Measurements from ENCODE around the gene ZNF70. TPM values are rescaled to one million over a fixed set of nuclear protein-coding genes. Genes with fewer than 3 reads are reported as not detected.

ZNF70 gene
- total RNA-seq, 1 experiment from 2014 or later, result 1.4 TPM

DNA sequence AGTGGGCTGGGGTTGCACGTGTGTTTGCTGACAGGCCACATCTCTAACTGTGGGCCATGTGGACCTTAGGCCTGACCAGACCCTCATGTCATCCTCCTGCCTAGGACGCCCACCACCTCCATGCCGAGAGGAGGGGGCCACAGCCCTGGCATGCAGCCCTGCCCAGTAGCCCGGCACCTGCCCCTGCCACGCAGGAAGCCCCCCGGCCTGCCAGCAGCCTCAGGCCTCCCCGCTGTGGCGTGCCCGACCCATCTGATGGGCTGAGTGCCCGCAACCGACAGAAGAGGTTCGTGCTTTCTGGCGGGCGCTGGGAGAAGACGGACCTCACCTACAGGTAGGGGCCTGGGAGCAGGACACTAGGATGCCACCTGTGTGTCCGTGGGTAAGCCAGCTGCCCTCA is 28.2 kb upstream of the ZNF70 start:
- DNase-seq (ENCODE audit: low spot score), result no peak

DNA sequence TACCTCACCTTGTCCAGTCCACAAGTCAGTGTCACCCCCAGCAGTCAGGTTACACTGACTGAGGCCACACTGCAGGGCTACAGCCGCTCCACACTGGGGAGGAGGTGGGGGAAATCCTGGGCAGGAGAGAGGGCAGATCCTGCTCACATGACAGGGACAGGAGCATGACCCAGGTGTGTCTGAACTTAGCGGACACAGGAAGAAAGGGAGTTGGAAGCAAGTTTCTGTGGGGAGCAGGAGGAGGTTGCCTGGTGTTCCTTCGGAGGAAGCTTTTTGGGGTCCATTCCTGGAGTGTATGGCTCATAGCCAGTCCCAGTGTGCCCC is 27.6 kb upstream of the ZNF70 start:
- DNase-seq (ENCODE audit: low spot score), result no peak

DNA sequence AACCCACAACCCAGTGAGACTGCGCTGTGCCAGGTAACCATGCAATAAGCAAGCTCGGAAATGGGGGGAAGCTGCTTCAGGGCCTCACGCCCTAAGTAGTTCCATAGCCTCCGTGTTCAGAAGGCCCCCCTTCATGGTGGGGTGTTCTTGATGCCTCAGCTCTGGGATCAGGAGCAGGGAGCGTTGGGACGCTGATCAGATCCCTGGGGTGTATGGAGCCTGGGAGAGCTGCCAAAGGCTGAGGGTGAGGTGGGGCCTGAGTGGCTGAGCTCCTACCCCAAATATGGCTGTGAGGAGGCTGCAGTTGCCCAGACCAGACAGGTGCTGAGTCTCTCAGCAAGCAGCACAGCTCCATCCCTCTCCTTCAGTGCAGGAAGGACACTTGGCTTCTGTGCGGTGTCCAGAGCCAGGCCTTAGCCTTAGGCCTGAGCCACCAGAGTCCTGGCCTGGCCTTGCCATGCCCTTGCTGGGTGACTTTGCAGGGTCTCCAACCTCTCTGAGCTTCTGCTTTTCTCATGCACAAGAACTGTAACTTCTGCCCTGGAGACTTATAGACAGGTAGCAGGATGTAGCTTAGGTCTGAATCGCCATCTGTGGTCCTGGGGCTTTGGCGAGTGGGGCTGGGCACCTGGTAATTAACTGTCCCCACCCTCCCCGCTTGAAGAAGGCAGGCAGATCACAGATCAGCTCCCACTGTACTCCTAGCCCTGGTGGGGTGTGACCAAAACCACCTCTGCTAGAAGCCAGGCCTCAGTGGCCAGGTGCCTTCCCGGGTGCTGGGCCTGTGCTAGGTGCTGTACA is 27.1 kb upstream of the ZNF70 start:
- no peak for DNase-seq (ENCODE audit: low spot score)

DNA sequence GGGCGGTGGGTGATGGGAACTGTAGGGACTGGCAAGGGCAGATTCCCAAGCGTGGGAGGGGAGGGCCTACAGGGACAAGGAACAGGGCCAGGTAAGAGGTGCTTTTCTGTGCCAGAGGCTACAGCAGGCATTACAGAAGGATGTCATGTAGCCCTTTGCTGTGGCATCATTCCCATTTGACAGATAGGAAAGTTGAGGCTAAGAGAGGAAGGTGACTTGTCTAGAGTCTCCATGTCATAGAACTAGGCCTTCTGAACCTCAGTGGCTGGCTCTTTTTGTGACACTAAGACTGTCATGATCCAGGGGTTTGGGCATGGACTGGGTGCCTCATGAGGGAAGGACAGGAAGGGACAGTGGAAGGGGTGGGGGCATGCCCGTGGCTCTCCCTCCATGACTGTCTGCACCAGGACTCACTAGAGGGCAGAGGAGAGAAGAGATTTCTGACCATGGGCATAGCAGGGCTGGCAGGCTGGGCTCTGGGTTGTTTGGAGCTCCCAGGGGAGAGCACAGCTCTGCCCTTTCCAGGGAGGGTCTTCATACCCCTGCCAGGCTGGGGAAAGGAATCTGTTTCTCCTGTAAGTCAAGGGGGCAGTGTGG is 25.0 kb upstream of the ZNF70 start:
- no peak for DNase-seq (ENCODE audit: low spot score)

DNA sequence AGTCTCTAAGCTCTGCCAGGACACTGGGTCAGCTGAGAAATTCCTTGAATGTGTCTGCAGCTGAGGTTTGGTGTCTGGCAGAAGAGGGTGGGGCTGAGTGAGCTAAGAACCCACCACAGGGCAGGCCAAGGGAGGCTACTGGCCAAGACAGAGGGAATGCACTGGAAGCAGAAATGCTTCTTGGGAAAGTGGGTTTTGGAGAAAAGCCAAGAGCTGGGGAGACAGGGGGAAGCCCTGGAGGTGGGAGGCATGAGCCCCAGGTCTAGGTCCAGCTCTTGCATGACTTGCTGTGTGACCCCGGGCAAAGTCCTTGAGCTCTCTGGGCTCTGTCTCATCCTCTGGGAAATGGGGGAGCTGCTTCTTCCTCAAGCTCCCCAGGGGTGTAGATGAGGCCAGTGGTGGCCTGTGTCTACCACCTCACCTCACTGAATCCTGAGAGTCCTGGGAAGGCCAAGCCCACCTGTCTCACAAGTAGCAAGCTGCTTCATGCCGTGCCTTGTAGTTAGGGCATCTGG is 24.1 kb upstream of the ZNF70 start:
- DNase-seq (ENCODE audit: low spot score), result peak; percentile 27

DNA sequence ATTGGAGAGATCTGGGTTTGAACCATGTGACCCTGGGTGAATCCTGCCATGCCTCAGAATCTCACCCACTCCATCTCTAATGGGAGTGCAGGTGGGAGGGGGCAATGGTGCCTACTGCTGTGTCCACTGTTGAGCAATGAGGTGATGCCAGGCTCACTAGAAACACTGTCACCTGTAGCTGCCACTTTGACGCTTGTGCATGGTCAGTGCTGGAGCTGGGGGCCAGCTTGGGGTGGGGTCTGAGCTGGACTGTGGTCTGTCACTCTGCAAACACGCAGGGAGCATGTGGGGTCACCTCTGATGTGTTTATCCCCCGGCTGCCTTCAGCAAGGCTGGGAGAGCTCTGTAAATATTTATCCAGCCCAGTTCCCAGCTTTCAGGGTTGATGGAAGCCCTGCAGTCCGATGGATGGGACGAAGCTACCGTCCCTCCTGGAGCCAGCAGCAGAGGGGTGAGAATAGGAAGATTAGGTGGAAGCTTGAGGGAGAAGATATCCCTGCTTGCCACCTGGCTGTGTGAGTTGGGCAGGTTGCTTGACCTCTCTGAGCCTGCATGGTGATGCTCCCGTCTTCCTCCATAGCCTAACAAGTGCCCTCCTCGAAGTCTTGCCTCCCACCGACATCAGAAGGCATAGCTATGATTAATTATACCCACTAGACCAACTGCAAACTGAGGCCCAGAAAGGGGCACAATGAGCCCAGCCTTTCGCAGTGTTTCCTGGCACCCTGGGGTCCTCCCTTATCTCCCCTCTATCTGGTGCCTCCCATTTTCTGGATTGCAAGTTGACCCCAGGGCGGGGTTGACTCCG is 23.4 kb upstream of the ZNF70 start:
- no peak for DNase-seq (ENCODE audit: low spot score)

DNA sequence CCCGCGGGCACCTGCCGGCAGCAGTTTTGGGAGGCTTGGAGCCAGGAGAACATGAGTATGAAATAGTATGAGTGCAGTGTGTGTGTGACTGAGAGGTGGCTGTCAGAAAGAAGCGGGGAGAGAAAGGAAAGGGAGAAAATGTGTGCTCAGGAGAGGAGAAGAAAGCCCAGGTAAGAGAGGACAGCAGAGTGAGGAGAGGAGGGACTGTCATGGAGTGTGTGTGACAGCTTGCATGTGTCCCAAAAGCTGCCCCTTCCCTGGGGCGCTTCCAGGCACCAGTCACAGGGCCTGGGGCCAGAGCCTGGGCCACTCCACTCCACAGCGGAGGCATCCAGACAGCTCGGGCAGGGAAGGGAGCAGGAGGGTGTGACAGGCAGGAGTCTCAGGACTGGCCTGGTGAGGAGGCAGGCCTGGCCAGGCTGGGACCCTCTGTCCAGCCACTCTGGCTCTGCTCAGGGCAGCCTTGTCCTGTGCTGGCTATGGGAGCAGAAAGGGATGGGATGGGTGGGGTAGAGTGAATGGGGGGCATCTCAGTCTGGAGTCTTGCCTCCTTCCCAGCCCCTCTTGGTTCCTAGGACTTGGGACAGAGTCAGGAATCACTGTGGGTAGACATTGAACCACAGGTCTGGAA is 22.7 kb upstream of the ZNF70 start:
- no peak for DNase-seq (ENCODE audit: low spot score)

DNA sequence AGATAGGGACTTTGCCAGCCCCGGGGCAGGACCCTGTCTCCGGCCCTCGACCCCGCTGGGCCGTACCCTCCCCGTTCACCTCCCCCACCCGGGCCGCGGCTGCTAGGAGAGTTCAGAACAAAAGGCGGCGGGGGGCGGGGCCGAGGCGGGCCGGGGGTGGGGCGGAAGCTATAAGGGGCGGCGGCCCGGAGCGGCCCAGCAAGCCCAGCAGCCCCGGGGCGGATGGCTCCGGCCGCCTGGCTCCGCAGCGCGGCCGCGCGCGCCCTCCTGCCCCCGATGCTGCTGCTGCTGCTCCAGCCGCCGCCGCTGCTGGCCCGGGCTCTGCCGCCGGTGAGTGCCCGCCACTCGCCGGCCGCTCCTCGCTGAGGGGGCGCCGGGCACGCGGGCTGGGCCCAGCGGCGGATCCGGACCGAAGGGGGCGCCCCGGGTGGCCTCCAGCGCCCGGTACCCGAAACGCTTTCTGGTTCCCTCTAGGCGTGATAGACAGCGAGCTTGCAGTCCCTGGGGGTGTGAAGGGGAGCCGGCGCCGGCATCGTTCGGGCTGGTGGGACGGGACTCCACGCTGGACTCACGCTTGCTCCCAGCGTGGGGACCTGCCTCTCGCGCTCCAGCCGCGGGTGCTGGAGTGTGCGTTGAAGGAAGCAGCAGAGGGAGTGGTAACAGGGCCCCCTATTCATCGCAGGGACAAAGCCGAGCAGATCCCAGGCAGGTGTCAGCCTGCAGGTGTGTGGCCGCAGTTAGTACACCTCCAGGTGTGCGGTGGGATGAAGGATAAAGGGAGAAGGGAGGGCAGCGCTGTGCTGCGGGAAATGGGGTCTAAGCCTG is 21.9 kb upstream of the ZNF70 start, which contains the start of gene MMP11:
Gene MMP11 (plus strand): TSS at position 201 of the 825 bp plus-strand sequence. CDS start 22 bp downstream, at position 223.
- no peak for DNase-seq (ENCODE audit: low spot score)

DNA sequence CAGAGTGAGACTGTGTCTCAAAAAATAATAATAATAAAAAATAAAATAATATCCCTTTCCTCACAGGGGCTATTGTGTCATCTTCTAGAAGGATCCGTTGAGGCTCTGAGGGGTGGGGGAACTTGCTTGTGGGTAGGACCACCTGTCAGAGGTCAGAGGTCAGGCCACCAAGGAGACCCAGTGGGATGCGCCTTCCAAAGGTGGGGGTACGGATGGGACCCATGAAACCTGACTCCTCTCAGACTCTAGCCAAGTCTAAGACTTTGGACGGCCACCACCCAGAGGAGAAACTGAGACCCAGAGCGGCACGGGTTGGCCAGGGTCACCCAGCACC is 21.4 kb upstream of the ZNF70 start:
- no peak for DNase-seq (ENCODE audit: low spot score)

DNA sequence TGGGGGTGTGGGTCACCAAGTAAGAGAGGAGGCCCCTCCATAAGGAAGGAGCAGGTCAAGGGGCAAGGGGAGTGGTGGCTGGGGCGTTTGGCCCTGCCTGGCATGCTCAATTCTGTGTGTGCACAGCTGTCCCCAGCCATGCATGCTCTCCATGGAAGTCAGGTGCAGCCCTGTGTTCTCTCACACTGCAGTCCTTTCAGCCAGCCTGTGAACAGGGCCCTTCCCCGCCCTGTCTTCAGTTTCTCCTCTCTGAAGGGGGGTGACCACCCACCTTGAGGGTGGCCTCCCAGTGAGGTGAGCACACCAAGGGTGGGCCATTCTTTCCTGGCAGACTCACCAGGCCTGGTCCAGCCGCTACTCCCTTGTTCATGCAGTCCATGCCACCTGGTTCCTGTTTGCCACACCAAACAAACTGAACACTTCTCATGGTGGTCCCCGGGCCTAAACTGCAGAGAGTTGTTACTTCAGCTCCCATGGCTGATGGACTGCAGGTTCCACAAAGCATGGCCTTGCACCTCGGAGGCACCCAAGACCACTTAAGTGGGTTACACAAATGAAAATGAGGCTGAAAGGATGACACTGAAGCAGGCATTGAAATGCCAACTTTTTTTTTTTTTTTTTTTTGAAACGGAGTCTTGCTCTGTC is 18.5 kb upstream of the ZNF70 start:
- no peak for DNase-seq (ENCODE audit: low spot score)

DNA sequence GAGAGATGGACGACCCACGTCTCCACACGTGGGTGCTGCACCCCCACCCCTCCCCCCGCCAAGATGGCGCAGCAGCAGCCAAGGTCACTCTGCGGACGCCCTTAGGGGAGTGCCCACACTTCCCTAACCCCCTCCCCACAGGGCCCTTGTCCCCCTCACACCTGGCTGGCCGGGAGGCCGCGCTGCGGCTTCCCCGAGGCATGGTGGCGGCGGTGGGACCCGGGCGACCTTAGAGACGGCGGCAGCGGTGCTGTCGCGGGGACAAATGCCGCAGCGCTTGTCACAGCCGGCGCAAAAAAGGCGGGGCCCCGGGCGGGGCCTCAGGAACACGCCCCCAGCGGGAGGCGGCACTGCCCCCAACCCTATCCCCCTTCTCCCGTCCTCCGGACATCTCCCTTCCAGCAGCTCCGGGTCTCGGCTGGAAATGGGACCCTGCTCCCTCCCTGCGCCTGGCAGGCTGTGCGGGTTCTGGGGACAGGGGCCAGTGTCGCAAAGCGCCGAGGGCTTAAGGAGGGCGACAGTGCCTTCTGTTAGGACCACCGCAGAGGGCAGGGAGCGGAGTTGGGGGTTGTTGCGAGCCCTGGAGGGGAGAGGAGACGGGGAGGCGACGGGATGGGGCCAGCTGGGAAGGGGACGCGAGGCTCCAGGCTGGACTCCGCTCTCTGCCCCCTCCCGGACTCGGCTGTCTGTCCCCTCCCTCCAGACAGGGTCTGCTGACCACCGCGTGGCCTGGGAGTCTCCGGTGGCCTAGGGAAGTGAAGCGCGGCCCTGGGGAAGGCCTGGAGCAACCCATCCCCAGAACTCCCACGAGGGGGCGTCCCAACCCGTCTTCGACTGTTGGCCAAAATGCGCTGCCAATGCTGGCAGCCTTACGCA is 17.0 kb upstream of the ZNF70 start, which contains the start of gene CHCHD10:
Gene CHCHD10 (minus strand): TSS at position 300 of the 876 bp plus-strand sequence. CDS start 98 bp downstream, at position 202.
- DNase-seq (ENCODE audit: low spot score), result peak; percentile 45

DNA sequence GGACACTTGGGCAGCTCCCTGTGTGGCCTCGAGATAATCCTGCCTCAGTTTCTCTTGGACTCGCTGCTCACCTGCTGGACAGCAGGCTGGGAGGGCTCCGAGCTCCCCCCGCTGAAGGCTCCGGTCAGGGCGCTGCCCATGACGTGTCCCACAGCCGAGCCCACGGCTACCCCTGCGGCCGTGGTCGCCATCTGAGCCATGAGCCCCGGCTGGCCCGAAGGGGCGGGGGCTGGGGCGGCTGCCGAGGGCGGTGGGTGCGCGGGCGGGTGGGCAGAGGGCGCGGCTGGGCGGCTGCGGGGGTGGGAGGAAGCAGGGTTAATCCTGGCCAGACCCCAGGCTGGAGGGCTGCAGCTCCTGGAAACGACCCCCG is 16.4 kb upstream of the ZNF70 start:
- no peak for DNase-seq (ENCODE audit: low spot score)

DNA sequence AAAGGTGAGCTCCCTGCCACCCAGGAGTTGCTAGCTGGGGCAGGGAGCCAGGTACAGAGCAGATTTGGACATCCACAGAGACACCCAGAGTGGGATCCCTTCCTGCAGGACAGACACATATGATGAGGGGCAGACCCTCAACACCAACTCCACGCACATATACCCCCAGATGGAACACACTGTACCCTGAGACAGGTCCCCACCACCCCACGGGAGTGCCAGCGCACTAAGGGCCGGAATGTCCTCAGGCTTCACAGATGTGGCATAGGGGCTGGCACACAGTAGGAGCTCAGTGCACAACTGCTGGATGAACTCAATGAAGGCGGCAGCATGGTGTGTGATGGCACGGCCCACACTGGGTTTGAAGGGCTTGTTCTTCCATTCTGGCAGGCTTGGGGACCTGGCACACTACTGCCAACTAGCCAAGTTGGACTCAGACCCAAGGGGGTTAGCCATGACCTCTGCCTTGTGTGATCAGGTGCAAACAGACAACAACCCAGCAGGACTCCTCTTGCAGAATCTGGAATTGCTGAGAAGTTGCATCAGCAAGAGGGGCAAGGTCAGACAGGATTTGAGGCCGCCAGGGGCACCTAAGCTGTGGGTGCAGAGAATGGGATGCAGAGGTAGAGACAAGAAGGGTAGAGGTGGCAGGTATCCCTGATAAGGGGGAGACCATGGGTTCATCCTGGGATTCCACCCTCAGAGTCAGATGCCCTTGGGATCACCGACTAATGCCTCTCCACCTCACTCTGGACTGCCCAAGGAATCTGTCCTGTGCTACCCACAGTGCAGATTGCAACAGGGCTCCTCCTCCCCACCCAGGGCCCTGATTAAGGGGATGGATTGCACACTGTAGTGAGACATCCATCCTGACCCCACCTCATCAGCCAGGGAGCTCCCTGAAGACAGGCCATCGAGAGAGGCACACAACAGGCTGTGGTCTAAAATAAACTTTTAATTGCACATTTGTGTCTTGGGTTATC is 14.3 kb upstream of the ZNF70 start:
- DNase-seq (ENCODE audit: low spot score), result no peak

DNA sequence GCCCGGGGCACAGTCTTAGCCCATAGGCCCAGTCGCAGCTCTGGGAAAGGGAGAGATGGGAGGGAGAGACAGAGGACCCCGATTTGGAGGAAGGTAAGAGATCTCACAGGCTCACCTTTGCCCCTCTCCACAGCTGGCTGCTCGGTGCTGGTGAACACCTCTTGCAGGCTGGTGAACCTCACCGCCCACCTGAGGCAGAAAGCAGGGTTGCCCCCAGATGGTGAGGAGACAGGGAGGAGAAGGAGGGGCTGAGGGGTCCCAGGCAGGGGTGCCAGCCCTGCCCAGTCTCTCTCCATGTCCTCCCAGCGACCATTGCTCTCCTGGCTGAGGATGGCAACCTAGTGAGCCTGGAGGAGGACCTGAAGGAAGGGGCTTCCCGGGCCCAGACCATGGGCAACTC is 13.0 kb upstream of the ZNF70 start:
- no peak for DNase-seq (ENCODE audit: low spot score)

DNA sequence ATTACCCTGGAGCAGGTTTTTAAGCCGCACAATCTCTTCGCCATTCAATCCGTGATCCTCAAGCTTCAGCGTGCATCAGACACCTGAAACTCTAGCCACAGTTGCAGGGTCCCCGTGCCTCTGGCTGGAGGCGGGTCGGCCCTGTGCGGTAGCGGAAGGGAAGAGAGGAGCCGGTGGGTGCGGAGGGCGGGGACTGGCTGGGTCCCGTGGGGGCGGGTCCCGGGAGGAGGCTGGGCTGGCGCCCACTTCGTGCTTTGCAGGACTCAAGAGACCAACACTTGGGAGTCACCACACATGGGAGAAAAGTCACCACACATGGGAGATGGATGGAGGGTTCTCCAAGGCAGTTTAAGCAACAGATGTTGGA is 12.7 kb upstream of the ZNF70 start:
- no peak for DNase-seq (ENCODE audit: low spot score)

DNA sequence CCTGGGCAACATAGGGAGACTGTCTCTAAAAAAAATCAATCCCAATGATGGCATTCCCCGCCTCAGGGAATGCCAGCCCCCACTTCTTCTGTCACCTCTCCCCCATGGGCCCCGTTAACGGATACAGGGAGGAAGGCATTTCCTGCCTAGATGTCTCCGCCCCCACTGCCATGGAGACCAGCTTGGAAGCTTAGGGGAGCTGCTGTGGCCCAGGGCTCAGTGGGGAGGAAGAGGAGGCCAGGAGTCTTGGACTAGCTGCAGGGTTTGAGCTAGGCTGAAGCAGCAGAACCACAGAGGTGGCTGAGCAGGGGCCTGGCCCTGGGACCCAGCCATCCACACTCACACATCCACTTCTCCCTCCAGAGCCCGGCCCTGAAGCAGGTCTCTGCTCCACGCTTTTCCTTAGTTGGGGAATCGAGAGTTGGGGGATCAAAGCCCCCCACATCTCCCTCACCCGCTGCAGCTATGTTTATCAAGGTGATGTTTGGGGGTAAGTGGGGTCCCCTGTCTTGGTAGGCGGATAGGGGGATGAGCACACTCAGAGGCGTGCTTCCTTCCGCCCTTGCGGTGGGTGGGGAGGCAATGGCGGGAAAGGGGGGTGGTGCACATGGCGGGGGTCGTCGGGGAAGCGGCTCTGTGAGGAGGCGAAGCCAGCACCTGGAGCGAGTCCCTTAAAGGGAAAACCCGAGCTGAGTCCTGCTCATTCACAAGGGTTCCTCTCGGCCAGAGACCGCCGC is 12.1 kb upstream of the ZNF70 start, which contains the start of gene C22orf15:
Gene C22orf15 (plus strand): TSS at position 149 of the 737 bp plus-strand sequence. CDS start 317 bp downstream, at position 466.
- peak; percentile 24 for DNase-seq (ENCODE audit: low spot score)

DNA sequence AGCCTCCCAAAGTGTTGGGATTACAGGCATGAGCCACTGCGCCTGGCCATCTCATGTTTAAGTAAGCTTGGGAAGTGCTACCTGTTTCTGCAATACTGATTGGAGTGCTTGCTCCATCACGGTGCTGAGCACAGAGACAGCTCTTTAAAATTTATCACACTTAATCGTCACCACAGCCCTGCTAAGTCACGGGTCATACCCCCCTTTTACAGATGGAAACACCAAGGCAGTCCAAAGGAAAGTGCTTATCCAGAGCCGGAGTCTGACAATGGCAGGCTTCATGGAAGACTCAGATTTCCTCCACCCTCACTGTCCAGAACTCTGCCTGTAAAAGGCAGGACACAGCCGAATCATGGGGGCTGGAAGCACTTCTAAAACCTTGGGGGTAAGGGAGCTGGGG is 9.1 kb upstream of the ZNF70 start:
- DNase-seq (ENCODE audit: low spot score), result no peak

DNA sequence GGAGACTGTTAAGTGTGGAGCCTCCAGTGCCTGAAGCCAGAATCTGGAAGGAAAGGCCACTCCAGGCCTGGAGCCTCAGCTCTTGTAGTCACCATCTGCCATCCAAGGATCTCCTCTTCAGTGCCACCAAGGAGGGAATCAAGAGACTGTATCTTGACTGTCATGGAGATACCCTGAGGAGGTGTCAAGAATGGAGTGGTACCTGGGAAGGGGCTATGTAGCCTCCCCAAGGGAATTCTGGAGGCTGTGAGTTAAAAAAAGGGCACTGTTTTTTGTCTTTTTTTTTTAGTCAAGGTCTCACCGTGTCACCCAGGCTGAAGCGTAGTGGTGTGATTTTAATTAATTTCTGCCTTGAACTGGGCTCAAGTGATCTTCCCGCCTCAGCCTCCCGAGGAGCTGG is 8.7 kb upstream of the ZNF70 start:
- DNase-seq (ENCODE audit: low spot score), result no peak
